CD4-positive, alpha-beta T cell treated with Interferon alpha-2 for 1 hour (primary cell): ENCODE results near the gene INPP5A.
"Not testable (repeated sequence)": the region's sequence is repeated elsewhere in the genome, so short reads cannot be mapped to it uniquely, and the experiment has no call there.

Experiments used
- DNase-seq, 2 donors: peaks; one replicate each; pipeline ENCODE4 v3.0.0-alpha.2; 2020 to 2022

INPP5A gene

GRCh38 chr10:132504501-132505272 is 32.9 kb upstream of the INPP5A start:
- no peak for DNase-seq

- not testable (repeated sequence) for DNase-seq
Observed at GRCh38 chr10:132505546-132505945, 32.0 kb upstream of the INPP5A start.

DNA sequence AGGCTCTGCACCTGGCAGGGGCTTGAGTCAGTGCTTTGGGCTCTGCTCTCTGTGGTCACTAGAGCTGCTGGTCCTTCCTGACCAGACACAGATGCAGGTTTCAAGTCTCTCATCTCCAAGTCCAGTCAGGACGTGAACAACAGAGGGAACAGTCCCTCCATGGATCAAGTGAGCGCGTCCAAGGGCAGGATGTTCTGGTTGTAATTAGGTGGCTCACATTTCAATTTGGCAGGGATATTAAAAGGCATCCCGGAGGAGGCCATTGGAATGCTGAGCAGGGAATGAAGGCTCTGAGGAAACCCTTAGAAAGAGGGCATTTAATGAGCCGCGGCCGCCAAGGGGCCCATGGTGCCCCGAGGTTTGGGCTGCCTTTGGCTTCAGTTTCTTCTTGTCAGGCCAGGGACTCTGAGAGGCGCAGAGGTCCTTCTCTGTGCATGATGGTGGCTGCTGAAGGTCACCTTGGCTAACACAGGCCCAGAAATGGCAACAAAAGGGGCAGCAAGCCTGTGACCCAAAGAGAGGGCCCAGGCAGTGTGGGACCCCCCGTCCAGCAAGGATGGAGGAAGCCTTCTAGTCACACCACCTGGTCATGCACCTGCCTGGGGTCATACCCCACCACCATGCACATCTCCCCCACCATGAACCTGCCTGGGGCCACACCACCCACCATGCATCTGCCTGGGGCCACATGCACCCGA is 30.7 kb upstream of the INPP5A start:
- DNase-seq, result no peak

GRCh38 chr10:132507409-132507955 is 30.1 kb upstream of the INPP5A start:
- DNase-seq, result no peak

- no peak for DNase-seq
Observed at GRCh38 chr10:132507956-132508490, 29.6 kb upstream of the INPP5A start.

DNA sequence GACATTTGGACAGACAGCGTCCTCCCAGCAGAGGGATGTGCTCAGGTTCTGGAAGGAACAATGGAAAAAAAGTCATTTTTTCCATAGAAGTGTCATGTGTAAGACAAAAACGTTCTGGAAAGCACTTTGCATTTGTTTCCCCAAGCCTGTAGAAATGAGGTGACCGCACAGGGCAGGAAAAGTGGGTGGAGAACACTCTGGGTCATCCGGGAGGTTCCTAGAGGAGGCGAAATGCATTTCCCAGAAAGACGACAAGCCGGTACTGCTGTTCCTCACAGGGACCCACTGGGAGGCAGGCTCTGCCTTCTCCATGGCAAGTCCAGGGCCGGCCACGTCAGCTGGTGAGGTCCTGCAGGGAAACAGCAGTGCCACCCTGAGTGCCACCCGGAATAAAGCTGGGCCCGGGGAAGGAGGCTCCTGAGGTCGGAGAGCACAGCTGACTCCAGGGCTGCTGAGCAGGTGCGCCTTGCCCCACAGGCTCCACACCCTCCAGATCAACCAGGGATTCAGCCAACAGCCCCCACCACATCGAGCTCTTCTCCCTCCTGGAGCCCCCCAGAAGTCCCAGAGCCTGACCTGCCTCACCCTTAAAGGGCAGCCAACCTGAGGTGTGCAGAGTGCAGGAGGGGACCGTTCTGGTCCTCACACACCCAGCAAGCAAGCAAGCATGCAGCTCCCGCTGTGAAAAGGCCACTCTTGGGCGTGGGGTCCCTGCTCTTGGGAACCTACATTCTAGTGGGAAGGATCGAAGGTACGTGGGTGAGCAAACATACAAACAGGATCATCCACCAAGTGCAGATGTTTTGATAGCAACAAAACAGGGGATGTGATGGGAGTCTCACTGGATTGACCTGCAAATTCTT is 28.8 kb upstream of the INPP5A start:
- no peak for DNase-seq

- DNase-seq, result no peak
Observed at GRCh38 chr10:132509506-132510173, 27.9 kb upstream of the INPP5A start.

- DNase-seq, result no peak
Observed at GRCh38 chr10:132510174-132510611, 27.4 kb upstream of the INPP5A start.

- DNase-seq, result peak; percentile 6 to 7
Observed at GRCh38 chr10:132511121-132512051, 26.2 kb upstream of the INPP5A start.

DNA sequence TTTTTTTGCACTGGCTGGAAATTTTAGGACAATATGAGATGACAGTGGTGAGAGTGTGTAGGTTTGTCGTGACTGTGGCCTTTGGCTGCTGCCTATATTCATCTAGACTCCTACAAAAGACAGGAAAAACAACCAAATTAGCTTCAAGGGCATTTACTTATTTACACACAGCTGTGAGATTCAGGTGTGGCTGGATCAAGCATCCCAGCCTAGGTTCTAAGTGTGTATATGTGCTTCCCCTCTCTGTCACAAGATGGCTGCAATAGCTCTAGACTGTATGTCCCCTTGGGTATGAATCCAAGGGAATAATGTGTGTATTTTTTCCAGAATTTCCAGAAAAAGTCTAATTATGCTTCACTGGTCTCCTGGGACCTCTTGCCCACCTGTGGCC is 25.5 kb upstream of the INPP5A start:
- DNase-seq, result no peak

DNA sequence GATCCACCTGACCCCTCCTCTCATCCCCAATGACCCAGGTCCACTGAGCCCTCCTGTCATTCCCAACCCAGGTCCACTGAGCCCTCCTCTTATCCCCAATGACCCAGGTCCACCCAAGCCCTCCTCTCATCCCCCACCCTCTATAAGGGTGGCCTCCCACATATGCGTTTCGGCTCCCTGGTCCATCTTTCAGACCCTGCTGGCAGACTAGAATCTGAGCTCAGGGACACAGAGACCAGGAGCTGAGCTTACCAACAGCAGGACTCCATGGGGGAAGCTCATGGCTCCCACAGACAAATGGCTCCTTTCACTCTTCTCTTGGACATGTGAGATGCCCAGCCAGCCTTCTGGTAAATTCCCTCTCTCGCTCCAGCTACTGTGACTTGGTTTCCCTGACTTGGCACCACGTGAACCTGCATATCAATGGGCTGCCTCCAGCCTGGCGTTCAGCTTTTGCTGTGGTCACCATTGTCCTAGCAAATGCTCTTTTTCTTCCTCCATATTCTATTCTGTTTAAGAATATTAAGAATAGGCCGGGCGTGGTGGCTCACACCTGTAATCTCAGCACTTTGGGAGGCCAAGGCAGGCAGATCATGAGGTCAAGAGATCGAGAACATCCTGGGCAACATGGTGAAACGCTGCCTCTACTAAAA is 24.8 kb upstream of the INPP5A start:
- no peak for DNase-seq

DNA sequence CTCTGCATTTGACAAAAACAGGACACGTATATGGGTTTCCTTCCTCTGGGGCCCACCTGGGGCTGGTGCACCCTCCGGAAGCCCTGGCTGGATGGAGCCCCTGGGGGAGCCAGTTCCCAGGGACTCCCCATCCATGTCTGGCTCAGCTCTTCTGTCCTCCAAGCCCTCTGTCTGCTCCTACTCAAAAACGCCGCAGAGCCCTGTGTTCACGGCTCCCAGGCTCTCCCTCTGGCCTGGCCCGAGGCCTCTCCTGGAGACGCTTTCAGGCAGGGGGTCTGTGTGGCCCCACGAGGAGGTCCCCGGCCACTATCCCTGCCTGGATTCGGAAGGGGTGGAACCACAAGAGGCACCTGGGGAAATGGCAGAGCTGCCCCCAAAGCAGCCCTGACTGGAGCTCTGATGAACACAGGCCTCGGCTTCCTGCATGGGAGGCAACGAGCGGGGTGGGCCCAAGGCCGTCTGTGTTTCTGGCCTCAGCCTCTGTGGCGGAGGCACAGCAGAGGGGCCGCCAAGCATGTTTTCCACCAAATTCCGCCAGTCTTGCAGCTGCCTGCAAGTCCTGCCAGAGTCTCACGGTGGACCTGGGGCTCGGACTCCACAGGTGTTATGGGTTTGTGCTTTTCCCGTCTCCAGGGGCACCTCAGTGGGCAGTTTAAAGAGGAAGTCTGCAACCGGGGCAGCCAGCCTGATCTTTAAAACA is 22.6 kb upstream of the INPP5A start:
- no peak for DNase-seq

DNA sequence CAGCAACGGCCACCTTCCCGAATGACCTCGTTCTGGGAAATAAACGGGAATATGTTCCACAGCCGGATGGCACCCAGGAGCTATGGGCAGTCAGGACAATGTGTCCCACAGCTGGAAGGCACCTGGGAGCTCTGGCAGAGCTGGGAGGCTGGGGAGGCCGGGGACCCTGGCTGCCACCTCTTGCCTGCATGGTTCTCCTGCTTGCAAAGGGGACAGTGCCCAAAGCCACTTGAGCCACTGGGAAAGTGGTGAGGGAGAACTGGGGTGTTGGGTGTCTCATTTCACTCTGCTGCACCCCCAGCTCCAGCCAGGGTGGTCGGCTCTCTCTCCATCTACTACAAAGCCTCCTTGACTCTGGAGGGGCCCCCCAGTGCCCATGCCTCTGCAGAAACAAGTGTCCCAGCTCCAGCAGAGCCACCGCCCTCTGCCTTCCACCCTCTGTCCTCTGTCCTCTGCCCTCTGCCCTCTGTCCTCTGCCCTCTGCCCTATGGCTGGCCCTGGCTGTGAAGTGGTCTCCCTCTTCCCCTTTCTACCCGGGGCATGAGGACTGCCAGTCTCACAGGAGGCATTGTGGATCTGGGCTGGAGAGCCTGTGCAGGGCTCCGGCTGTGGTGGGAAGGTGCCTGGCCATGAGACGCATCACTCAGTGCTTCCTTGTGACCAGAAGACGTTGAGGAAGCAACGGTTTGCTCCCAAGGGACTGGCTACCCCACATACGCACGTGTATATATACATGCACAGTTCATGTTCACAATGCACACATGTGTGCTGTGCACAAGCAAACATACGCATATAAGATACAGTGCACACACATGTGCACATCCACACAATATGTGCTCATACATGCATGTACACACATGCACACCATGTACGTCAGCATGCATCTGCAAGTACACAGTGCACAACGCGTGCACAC is 21.5 kb upstream of the INPP5A start:
- DNase-seq, result no peak

DNA sequence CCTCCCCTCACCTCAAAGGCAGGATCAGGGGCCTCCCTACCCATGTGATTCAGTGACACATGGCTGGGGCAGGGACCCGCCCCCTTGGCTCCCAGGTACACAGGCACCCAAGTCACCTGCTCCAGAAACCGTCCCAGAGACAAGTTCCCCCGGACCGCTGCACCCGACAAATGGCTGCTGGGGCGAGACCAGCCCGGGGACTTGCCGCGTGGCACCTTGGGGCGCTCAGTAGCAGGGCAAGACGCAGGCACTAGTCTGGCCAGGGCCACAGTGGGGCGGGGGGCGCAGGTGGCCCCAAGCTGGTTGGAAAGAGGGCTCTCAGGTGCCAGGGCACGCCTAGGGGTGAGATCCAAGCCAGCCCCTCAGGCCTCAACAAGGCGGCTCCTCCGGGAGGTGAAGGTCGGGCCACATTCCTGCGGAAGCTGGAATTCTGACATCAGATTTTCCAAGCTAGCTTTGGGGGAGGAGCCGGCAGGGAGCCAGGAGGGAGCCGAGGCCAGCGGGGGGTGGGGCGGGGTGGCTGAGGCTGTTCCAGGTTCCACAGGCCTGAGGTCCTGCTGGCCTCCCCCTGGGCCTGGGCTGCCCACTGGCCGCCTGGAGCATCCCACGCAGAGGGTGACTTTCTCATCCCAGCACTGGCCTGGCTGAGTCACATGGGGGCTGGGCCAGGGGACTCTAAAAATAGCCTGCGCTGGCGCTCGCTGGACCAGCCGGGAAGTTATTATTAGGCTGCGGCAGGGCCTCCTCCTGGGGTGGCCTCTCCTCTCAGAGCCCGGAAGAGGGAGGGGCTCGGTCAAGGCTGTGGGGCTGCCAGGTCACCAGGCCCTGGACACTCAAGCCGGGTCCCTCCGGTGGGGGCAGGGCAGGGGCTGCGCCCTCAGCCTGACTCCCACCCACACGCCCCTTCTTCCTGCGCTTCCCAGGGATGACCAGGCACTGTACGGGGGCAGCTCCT is 20.5 kb upstream of the INPP5A start:
- DNase-seq, result no peak

GRCh38 chr10:132517951-132518521 is 19.6 kb upstream of the INPP5A start:
- no peak for DNase-seq

- DNase-seq, result no peak
Observed at GRCh38 chr10:132518572-132519381, 18.8 kb upstream of the INPP5A start.
